CD14-positive monocyte (primary cell): Measurements from ENCODE around the gene SERPINB2. TPM values are rescaled to one million over a fixed set of nuclear protein-coding genes. Genes with fewer than 3 reads are reported as not detected.

Experiments used
- DNase-seq, 3 donors: peaks; one replicate each; pipeline ENCODE4 v3.0.0-alpha.2; 2011 to 2022
- H2AFZ ChIP-seq: 2 replicates; pipeline ENCODE4 v1.6.0; 2012; ENCODE audit warnings: mild to moderate bottlenecking, low read depth, low read length, inconsistent platforms; ENCODE audit not compliant: insufficient read depth, poor library complexity, severe bottlenecking
- H3K27ac ChIP-seq, 2 donors: 1 replicate in 1 of 2; 2 replicates in 1 of 2; pipeline ENCODE4 v1.5.1; 2012 to 2013; ENCODE audit warnings: low read length in 2 of 2, control low read depth in 1 of 2, inconsistent platforms in 1 of 2, low read depth in 1 of 2, mild to moderate bottlenecking in 1 of 2
- H3K27me3 ChIP-seq, 2 donors: one replicate each; pipeline versions ENCODE4 v1.6.0 to v1.6.1; 2011 to 2013; ENCODE audit warnings: low read length in 2 of 2; ENCODE audit not compliant: control insufficient read depth in 2 of 2, insufficient read depth in 2 of 2
- H3K36me3 ChIP-seq, 2 donors: replicated peaks in 1 of 2; 1 replicate in 1 of 2; 2 replicates in 1 of 2; pipeline versions ENCODE4 v1.5.1 to v1.6.1; 2012 to 2013; ENCODE audit warnings: low read length in 2 of 2, control low read depth in 1 of 2, inconsistent platforms in 1 of 2, mild to moderate bottlenecking in 1 of 2; ENCODE audit not compliant: insufficient read depth in 2 of 2, control insufficient read depth in 1 of 2
- H3K4me1 ChIP-seq, 2 donors: 1 replicate in 1 of 2; 2 replicates in 1 of 2; pipeline versions ENCODE4 v1.5.1 to v1.6.1; 2012 to 2013; ENCODE audit warnings: low read length in 2 of 2, control low read depth in 1 of 2, inconsistent platforms in 1 of 2, mild to moderate bottlenecking in 1 of 2, moderate library complexity in 1 of 2; ENCODE audit not compliant: insufficient read depth in 2 of 2, control insufficient read depth in 1 of 2
- H3K4me2 ChIP-seq: replicated peaks from 2 replicates; pipeline ENCODE3; 2012; ENCODE audit warnings: low read length, moderate library complexity, mild to moderate bottlenecking; ENCODE audit not compliant: poor library complexity, severe bottlenecking; ENCODE audit errors: extremely low read depth
- H3K4me3 ChIP-seq, 3 experiments: fragments of 200-600 bp in 1 of 3; sonication (generic) in 1 of 3; replicated peaks in 1 of 3; 1 replicate in 2 of 3; 2 replicates in 1 of 3; pipeline ENCODE4 v1.5.1; 2011 to 2013; ENCODE audit warnings: low read length in 3 of 3, mild to moderate bottlenecking in 3 of 3, control low read depth in 2 of 3, low read depth in 2 of 3, inconsistent platforms in 1 of 3, moderate library complexity in 1 of 3
- H3K79me2 ChIP-seq: 2 replicates; pipeline ENCODE4 v1.6.0; 2012; ENCODE audit warnings: mild to moderate bottlenecking, control low read depth, inconsistent platforms, low read length, moderate library complexity; ENCODE audit not compliant: insufficient read depth
- H3K9ac ChIP-seq: 2 replicates; pipeline ENCODE4 v1.6.0; 2017; ENCODE audit warnings: low read length, mild to moderate bottlenecking; ENCODE audit not compliant: insufficient read depth, poor library complexity, severe bottlenecking
- H3K9me3 ChIP-seq, 2 donors: replicated peaks in 1 of 2; 1 replicate in 1 of 2; 2 replicates in 1 of 2; pipeline versions ENCODE4 v1.5.1 to v1.6.1; 2012 to 2013; ENCODE audit warnings: low read length in 2 of 2, control low read depth in 1 of 2; ENCODE audit not compliant: control insufficient read depth in 1 of 2, insufficient read depth in 1 of 2
- H4K20me1 ChIP-seq: 2 replicates; pipeline ENCODE4 v1.6.0; 2012; ENCODE audit warnings: mild to moderate bottlenecking, low read length, control low read depth, moderate library complexity; ENCODE audit not compliant: insufficient read depth
- H3K27ac Mint-ChIP-seq, 7 donors: one replicate each; pipeline ENCODE4 v1.8.0; 2020; ENCODE audit warnings: mild to moderate bottlenecking in 7 of 7, mixed read lengths in 7 of 7, moderate library complexity in 6 of 7, inconsistent platforms in 2 of 7
- H3K27me3 Mint-ChIP-seq, 3 donors: one replicate each; pipeline ENCODE4 v1.8.0; 2021 to 2022; ENCODE audit warnings: low read depth in 3 of 3, mild to moderate bottlenecking in 3 of 3, mixed read lengths in 3 of 3, moderate library complexity in 3 of 3, inconsistent platforms in 1 of 3
- H3K36me3 Mint-ChIP-seq, 2 donors: one replicate each; pipeline ENCODE4 v1.8.0; 2020; ENCODE audit warnings: mixed read lengths in 2 of 2, inconsistent platforms in 1 of 2, mild to moderate bottlenecking in 1 of 2
- H3K4me1 Mint-ChIP-seq: one replicate; pipeline ENCODE4 v1.8.0; 2020; ENCODE audit warnings: mild to moderate bottlenecking, mixed read lengths
- H3K4me3 Mint-ChIP-seq, 2 donors: one replicate each; pipeline ENCODE4 v1.8.0; 2020; ENCODE audit warnings: mild to moderate bottlenecking in 2 of 2, mixed read lengths in 2 of 2, moderate library complexity in 1 of 2
- H3K9me3 Mint-ChIP-seq, 7 donors: one replicate each; pipeline ENCODE4 v1.8.0; 2020 to 2022; ENCODE audit warnings: mixed read lengths in 7 of 7, mild to moderate bottlenecking in 6 of 7, moderate library complexity in 6 of 7, inconsistent platforms in 2 of 7
- CTCF ChIP-seq: fragments of 200-600 bp; IDR thresholded peaks from one replicate; pipeline ENCODE4 v1.8.0; 2022; ENCODE audit warnings: antibody characterized with exemption, mild to moderate bottlenecking
- WGBS: methylation state at CpG from one replicate; pipeline ENCODE4 v1.1.5; 2013; ENCODE audit warnings: missing lambda C conversion rate; ENCODE audit not compliant: insufficient coverage; 5-methylcytosine and 5-hydroxymethylcytosine counted together
- intact Hi-C, 2 donors: fragments of 100-400 bp; cut with micrococcal nuclease; formaldehyde crosslinking; loops; one replicate each; pipeline versions ENCODE4 v1.15.0 to v1.15.1; 2023
- polyA minus RNA-seq: library from RNA; depleted of rRNA, polyadenylated mRNA; stranded (reverse); fragments of >200 nt; gene quantifications from 2 replicates; pipeline ENCODE4 v1.2.3, GENCODE V29; 2012
- polyA plus RNA-seq, 3 donors: library from polyadenylated mRNA; depleted of rRNA in 1 of 3; unstranded in 2 of 3; stranded (reverse) in 1 of 3; fragments of 300-500 nt in 2 of 3; fragments of >200 nt in 1 of 3; fragmentation: Illumina TruSeq in 2 of 3; gene quantifications; 1 replicate in 2 of 3; 2 replicates in 1 of 3; pipeline ENCODE4 v1.2.3, GENCODE V29; 2012 to 2021
- total RNA-seq, 12 experiments: library from RNA in 1 of 12; stranded (reverse) in 1 of 12; fragments of 120-200 nt in 1 of 12; gene quantifications; one replicate each; pipeline ENCODE4 v1.2.4 and lab custom pipeline; 2013 to 2026; ENCODE audit warnings: mixed read lengths in 6 of 12, inconsistent platforms in 1 of 12

SERPINB2 gene
- total RNA-seq (2013) = 12.1 TPM
- polyA plus RNA-seq (10 to 100 TPM; 14.3 to 60.9 (median 19.9) TPM), polyA minus RNA-seq (11.6 and 15.5 TPM in 2 replicates), total RNA-seq (lab: John Stamatoyannopoulos, UW) (355 to 8,514 (median 629) reads per million in 11 experiments)

- Histone ChIP-seq H2AFZ (no peak within 1 kb of the TSS), H3K36me3 (no peaks in the 10 kb centered on the region), H3K4me1 (peaks cover 50 to 68% of the 10 kb centered on the region in 2 donors), H3K4me2 (peak within 1 kb of the TSS; percentile 74), H3K79me2 (peaks cover 45% of the 10 kb centered on the region), H3K27ac (peak within 1 kb of the TSS; percentile 44 to 78), H4K20me1 (no peaks in the 10 kb centered on the region), H3K9me3 (no peaks in the 10 kb centered on the region), H3K9ac (peak within 1 kb of the TSS; percentile 37), H3K4me3 (peak within 1 kb of the TSS; percentile 15 to 70 (median 60)), H3K27me3 (no peaks in the 10 kb centered on the region)
- H3K9me3 Mint-ChIP-seq = no peaks in the 10 kb centered on the region
- H3K4me3 Mint-ChIP-seq = peak within 1 kb of the TSS; percentile 63 to 85
- H3K36me3 Mint-ChIP-seq = peaks cover 4 to 11% of the 10 kb centered on the region in 2 donors
- intact Hi-C loops = no loop called here
- TF ChIP-seq CTCF = no peak
- no peaks in the 10 kb centered on the region for H3K27me3 Mint-ChIP-seq
- H3K27ac Mint-ChIP-seq = peak within 1 kb of the TSS; percentile 80 to 97 (median 91)
- peaks cover 55% of the 10 kb centered on the region for H3K4me1 Mint-ChIP-seq
- DNase-seq = peak; percentile 74 to 93 (median 82)
- WGBS = no CpG with 5 or more reads among the region's 1 CpG
Observed at GRCh38 chr18:63887424-63887823, at the start of gene SERPINB2. TSS of gene SERPINB2 (plus strand) at chr18:63887705. CDS start at chr18:63891445, 3,740 bp downstream.

- no peak for TF ChIP-seq CTCF
- intact Hi-C loops = no loop called here
- peaks cover 2 to 4% (median 2%) of the 10 kb centered on the region in 3 donors for H3K27me3 Mint-ChIP-seq
Observed at GRCh38 chr18:63843008-63843407, 44.5 kb upstream of the SERPINB2 start.

More at GRCh38 chr18:63843008-63843407, 44.5 kb upstream of the SERPINB2 start:
- Mint-ChIP-seq H3K4me3 (no peak overlapping the region), H3K9me3 (no peaks in the 10 kb centered on the region), H3K4me1 (no peaks in the 10 kb centered on the region), H3K27ac (peak overlapping the region in 1 of 7 donors; percentile 50), H3K36me3 (no peaks in the 10 kb centered on the region)
- Histone ChIP-seq H3K27ac (no peak overlapping the region), H3K36me3 (no peaks in the 10 kb centered on the region), H3K79me2 (no peaks in the 10 kb centered on the region), H3K27me3 (no peaks in the 10 kb centered on the region), H2AFZ (no peak overlapping the region), H3K4me1 (no peaks in the 10 kb centered on the region), H3K9me3 (no peaks in the 10 kb centered on the region), H3K9ac (no peak overlapping the region), H3K4me3 (no peak overlapping the region), H4K20me1 (no peaks in the 10 kb centered on the region), H3K4me2 (no peak overlapping the region)
- WGBS = no CpG with 5 or more reads among the region's 7 CpGs
- no peak for DNase-seq
